ENCODE data around the gene TSPAN17. TPM values are rescaled to one million over a fixed set of nuclear protein-coding genes. Genes with fewer than 3 reads are reported as not detected.

TSPAN17 gene
- total and polyA plus RNA-seq, 2 experiments from 2014 or later = 30.2 to 32.3 TPM

DNA sequence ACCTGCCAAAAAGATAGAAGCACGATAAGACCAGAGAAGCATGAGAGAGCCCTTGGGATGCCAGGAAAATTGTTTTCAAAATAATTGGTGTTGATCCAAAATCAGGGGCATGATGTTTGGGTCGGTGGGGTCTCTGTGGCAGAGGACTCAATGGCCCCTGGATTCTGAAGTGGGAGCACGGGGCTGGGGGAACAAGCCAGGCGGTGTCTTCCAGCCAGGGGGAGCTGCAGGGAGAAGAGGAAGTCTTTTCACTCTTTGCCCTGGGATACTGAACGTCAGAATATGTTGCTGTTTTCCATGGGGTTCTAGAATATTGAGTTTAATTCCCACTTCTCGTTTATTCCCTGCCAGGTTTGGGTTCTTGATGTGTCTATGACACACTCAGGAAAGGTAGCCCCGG lies 20.4 kb downstream of the TSPAN17 start:
- TF ChIP-seq, protein P1, sequence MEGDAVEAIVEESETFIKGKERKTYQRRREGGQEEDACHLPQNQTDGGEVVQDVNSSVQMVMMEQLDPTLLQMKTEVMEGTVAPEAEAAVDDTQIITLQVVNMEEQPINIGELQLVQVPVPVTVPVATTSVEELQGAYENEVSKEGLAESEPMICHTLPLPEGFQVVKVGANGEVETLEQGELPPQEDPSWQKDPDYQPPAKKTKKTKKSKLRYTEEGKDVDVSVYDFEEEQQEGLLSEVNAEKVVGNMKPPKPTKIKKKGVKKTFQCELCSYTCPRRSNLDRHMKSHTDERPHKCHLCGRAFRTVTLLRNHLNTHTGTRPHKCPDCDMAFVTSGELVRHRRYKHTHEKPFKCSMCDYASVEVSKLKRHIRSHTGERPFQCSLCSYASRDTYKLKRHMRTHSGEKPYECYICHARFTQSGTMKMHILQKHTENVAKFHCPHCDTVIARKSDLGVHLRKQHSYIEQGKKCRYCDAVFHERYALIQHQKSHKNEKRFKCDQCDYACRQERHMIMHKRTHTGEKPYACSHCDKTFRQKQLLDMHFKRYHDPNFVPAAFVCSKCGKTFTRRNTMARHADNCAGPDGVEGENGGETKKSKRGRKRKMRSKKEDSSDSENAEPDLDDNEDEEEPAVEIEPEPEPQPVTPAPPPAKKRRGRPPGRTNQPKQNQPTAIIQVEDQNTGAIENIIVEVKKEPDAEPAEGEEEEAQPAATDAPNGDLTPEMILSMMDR (IDR thresholded peaks at IDR 0.05; ENCODE audit: low read depth, low read length) = no peak
- H3K4me3 ChIP-seq = no peak overlapping the region

DNA sequence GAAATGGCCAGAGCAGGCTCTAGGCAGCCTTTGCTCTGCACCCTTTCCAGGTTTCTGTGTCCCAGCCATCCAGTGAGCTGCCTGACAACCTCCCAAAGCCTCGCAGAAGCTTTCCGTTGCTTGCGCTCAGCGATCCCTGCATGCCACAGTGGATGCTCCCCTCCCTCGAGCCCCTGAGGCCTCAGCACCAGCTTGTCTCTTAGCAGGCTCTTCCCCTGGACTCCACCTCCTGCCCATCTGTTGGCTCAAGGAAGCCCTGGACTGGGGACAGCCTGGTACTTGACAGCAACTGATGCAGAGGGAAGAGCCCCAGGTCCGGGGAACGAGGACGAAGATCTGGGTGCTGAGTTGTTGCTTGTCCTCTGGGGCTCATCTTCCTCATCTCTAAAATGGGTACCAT lies 23.2 kb downstream of the TSPAN17 start:
- TF ChIP-seq, protein P1 (IDR thresholded peaks at IDR 0.05; ENCODE audit: low read depth, low read length) = no peak
- H3K27me3 ChIP-seq = no peaks in the 10 kb centered on the region

More for the DNA sequence above, 20.4 kb downstream of the TSPAN17 start:
- Histone ChIP-seq H3K36me3 (no peaks in the 10 kb centered on the region), H3K4me1 (ENCODE audit: low read depth) (no peaks in the 10 kb centered on the region), H3K27ac (no peak overlapping the region), H3K27me3 (no peaks in the 10 kb centered on the region), H3K9me3 (ENCODE audit: low read depth) (no peaks in the 10 kb centered on the region)
- DNase-seq (ENCODE audit: low read depth in 1 of 2, low spot score in 1 of 2) = no peak

GRCh38 chr5:176671399-176671798 lies 24.1 kb downstream of the TSPAN17 start:
- Histone ChIP-seq H3K27me3 (no peaks in the 10 kb centered on the region), H3K4me3 (no peak overlapping the region), H3K4me1 (ENCODE audit: low read depth) (no peaks in the 10 kb centered on the region), H3K27ac (no peak overlapping the region), H3K36me3 (no peaks in the 10 kb centered on the region), H3K9me3 (ENCODE audit: low read depth) (no peaks in the 10 kb centered on the region)
- TF ChIP-seq, protein P1 (IDR thresholded peaks at IDR 0.05; ENCODE audit: low read depth, low read length) = no peak
- no peak for DNase-seq (ENCODE audit: low read depth in 1 of 2, low spot score in 1 of 2)

More for the DNA sequence above, 23.2 kb downstream of the TSPAN17 start:
- Histone ChIP-seq H3K9me3 (ENCODE audit: low read depth) (no peaks in the 10 kb centered on the region), H3K4me1 (ENCODE audit: low read depth) (no peaks in the 10 kb centered on the region), H3K27ac (no peak overlapping the region), H3K36me3 (no peaks in the 10 kb centered on the region), H3K4me3 (no peak overlapping the region)
- no peak for DNase-seq (ENCODE audit: low read depth in 1 of 2, low spot score in 1 of 2)

- TF ChIP-seq, protein P1 (IDR thresholded peaks at IDR 0.05; ENCODE audit: low read depth, low read length) = no peak
- Histone ChIP-seq H3K27ac (no peak overlapping the region), H3K36me3 (no peaks in the 10 kb centered on the region), H3K27me3 (no peaks in the 10 kb centered on the region), H3K9me3 (ENCODE audit: low read depth) (no peaks in the 10 kb centered on the region), H3K4me1 (ENCODE audit: low read depth) (no peaks in the 10 kb centered on the region), H3K4me3 (no peak overlapping the region)
- no peak for DNase-seq (ENCODE audit: low read depth in 1 of 2, low spot score in 1 of 2)
Measured at GRCh38 chr5:176671890-176672747, 24.8 kb downstream of the TSPAN17 start.

GRCh38 chr5:176673651-176674583 lies 26.6 kb downstream of the TSPAN17 start:
- H3K9me3 ChIP-seq (ENCODE audit: low read depth) = no peaks in the 10 kb centered on the region
- no peaks in the 10 kb centered on the region for H3K4me1 ChIP-seq (ENCODE audit: low read depth)
- H3K4me3 ChIP-seq = no peak overlapping the region
- TF ChIP-seq, protein P1 (IDR thresholded peaks at IDR 0.05; ENCODE audit: low read depth, low read length) = no peak
- no peaks in the 10 kb centered on the region for H3K27me3 ChIP-seq
- H3K36me3 ChIP-seq = no peaks in the 10 kb centered on the region
- H3K27ac ChIP-seq = no peak overlapping the region
- no peak for DNase-seq (ENCODE audit: low read depth in 1 of 2, low spot score in 1 of 2)

All from cardiac muscle cell (in vitro differentiated cells and primary cell).